ENCODE results near the gene ZNF536. TPM values are rescaled to one million over a fixed set of nuclear protein-coding genes. Genes with fewer than 3 reads are reported as not detected.
"Not testable (repeated sequence)": the region's sequence is repeated elsewhere in the genome, so short reads cannot be mapped to it uniquely, and the experiment has no call there.

ZNF536 gene
- total RNA-seq, 1 donor from 2014 or later: not detected

GRCh38 chr19:30448386-30449077, 76.3 kb downstream of the ZNF536 start:
- DNase-seq: no peak

GRCh38 chr19:30449078-30449590, 77.0 kb downstream of the ZNF536 start:
- no peak for DNase-seq

- DNase-seq: no peak
These were observed 77.5 kb downstream of the ZNF536 start for GRCh38 chr19:30449673-30450072.

DNA sequence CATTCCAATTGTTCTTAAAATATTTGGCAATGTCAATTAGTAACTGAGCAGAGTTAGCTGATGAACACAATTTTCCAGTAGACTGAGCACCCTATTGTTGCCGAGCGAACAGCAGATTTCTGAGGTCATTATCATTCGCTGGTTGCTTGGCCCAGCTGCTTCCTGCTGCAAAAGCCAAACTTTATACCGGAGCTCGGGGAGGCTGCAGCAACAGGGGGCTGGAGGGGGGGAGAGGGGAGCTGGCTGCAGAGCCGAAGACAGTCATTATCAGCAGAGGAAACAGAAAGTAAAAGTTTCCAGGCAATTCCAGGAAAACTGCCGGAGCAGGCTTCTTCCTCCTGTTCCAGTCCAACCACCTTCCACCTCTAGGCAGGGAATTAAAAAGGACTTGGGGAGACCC, 77.9 kb downstream of the ZNF536 start:
- DNase-seq: peak; percentile 10

DNA sequence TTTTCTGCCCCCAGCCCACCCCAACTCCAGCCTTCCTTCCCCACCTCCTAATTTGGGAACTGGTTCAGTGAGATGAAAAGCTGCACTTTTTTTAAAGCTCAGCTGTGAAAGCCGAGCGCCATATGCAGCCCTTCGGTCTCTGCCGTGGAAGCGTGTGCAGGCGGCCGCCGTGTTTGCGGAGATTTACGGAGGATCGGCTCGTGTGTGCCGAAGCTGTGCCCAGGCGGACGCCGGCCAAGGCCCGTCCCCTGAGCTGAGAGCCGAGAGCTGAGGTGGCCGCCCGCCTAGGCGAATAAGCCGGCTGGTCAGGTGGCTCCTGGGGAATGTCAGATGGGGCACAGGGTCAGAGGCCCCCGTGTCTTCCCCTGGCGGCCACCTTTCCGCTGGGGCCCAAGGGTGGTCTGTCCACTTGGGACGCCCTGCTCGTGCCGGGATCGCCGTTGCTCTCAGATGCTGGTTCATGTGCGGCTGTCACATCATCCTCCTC, 78.7 kb downstream of the ZNF536 start:
- no peak for DNase-seq

DNA sequence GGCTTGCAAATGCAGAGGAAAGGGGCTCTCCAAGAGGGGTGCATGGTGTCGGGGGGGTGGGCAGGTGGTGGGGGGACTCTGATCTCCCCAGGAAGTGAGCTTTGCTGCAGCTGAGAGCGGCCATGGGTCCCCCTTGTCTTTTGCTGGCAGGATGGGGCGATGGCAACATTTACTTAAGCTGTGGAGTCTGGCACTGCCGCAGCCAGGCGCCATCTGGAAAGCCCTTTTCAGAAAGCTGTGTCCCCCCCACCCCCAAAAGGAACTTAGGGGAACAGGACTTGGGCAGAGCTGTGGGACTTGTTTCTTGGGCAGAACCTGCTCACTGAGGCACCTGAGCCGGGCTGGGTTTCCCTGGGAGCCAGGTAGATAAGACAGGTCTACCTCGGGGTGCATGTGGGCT, 80.7 kb downstream of the ZNF536 start:
- no peak for DNase-seq

DNA sequence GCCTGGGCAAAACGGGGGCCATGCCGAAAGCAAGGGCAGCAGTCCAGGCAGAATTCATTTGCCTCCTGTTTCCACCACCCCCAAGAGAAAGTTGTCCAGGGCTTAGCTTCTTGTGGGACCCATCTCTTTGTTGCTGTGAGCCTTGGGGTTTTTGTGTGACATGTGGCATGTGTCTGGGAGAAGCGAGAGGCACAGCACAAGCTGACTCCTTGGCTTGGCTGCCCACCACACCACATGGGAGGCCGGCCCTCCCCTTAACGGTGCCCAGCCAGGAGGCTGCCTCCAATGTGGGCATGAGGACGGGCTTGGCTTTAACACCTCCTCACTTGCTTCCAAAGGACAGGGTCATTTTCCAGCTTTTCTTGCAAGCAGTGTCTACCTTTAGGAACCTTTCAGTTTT, 81.6 kb downstream of the ZNF536 start:
- DNase-seq: no peak

DNA sequence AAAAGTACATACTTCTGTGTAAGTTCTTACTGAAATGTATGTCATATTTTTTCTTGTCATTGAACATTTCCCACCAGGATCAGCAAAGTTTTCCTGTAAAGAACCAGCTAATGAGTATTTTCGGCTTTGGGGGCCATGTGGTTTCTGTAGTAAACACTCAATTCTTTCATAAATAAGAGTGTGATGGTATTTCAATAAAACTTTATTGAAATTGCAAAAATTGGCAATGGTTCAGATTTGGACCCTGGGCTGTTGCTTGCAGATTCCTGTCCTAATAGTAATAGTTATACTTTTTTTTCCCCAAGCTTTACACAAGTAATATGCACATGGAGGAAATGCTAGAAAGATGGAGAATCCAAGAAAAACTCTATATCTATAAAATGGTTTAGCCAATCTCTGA, 83.7 kb downstream of the ZNF536 start:
- no peak for DNase-seq

DNA sequence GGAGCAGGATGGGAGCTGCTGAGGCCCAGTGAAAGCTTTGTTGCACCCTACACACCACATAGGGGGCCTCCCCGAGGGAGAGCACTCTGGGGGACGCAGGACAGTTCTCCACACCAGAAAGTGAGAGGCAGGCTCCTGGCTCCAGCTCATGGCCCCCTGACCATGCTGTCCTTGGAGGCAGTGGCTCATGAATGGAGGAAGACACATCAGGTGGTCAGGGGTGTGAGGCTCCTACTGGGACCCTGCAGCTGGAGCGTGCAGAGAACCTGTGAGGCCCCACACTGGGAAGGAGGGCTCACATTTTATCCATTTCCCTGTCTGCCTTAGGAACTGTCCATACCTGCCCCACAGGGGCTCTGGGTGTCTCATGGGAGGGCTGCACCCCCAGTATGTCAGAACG, 85.3 kb downstream of the ZNF536 start:
- no peak for DNase-seq

GRCh38 chr19:30459859-30460258, 87.7 kb downstream of the ZNF536 start:
- DNase-seq: no peak

DNA sequence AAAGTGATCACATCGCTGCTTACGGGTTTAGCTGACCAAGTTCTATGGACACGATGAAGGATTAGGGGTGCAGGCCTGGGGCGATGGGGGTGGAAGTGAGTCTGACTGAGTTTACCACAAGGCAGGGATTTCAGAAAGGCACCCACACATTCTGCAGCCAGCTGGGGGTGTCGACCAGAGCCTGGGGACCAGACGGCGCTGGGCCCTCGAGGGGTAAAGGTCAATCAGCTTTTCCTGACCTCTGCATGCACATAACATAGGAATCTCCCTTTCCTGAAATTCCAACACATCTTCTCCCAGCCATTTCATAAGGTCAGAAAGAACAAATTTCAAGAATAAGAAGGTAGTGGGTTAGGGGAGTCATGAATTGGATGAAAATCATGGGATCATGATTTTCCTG, 92.0 kb downstream of the ZNF536 start:
- no peak for DNase-seq

GRCh38 chr19:30466598-30466997, 94.4 kb downstream of the ZNF536 start:
- DNase-seq: not testable (repeated sequence)

GRCh38 chr19:30467239-30467638, 95.1 kb downstream of the ZNF536 start:
- DNase-seq: no peak

DNA sequence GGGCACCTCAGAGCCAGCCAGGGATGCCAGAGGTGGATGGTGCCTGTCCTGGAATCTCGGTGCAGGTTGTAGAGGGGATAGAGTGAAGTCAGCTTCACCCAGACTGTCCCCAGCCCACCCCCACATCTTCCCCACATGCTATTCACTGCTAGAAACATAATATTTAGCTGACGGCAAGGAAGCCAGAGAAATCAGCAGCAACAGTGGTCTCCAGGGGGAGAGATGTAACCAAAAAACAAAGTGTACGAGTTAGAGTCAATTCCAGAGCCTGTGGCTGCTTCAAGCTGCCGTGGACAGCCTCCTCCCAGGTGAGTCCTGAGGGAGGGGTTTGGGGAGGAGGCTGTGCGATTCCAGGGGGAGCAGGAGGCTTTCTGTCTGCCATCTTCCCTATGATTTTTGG, 97.6 kb downstream of the ZNF536 start:
- DNase-seq: no peak

- no peak for DNase-seq
These were observed 99.3 kb downstream of the ZNF536 start for GRCh38 chr19:30471441-30471840.

DNA sequence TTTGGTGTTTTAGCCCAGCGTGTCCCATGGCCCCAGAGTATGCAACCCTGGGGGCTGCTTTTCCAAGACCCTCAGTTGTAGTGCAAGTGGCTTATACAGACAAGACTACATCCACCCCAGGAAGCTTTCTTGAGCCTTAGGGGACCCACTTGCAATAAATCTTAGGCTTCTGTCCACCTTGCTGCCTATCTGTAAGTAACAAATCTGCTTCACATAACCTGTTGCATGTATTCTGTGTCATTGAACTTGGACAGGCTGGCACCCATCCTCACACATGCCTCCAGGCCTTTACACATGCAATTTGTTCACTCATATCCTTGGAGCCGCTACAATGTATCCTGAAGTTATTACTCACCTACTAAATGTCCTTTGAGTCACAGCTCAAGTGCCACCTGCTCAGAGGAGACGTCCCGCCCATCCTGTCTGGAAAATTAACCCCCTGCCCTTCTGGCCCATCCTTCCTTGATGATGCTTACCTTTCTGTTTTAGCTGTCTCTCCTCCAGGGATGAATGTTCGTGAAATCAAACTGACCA, 101.2 kb downstream of the ZNF536 start:
- DNase-seq: no peak

- DNase-seq: no peak
These were observed 104.8 kb downstream of the ZNF536 start for GRCh38 chr19:30476997-30477396.

DNA sequence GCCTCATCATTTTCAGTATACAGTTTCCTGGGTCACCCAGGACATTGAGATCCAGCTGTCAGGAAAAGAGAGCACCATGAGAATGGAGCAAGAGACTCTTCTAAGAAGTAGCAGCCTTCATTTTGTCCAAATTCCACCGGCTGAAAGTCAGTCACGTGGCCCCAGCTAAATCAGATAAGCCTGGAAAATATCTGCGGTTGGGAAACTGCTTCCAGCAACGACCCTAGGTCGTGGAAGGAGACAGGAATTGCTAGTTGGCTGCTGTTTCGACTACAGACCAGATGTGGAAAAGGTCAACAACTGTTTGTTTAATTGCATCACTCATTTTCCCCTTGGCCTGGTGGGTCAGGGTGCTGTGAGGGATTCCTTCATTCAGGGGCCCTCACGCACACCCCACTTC, 107.0 kb downstream of the ZNF536 start:
- DNase-seq: no peak

DNA sequence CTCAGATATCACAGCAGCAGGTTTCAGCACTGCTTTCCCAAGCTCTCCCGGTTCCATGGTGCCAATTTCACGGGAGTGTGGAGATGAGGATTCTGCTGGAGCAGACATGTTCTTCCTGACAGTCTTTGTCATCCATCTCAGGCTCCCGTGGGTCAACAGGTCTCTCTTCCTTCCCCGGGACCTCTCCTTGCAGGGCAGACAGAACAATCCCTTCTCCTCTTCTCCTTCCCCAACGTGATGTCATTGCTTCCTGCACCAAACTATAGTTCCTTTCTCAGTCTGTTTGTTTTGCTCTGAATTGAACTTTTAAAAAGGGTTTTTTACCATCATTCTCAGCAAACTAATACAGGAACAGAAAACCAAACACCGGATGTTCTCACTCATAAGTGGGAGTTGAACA, 107.9 kb downstream of the ZNF536 start:
- DNase-seq: no peak

DNA sequence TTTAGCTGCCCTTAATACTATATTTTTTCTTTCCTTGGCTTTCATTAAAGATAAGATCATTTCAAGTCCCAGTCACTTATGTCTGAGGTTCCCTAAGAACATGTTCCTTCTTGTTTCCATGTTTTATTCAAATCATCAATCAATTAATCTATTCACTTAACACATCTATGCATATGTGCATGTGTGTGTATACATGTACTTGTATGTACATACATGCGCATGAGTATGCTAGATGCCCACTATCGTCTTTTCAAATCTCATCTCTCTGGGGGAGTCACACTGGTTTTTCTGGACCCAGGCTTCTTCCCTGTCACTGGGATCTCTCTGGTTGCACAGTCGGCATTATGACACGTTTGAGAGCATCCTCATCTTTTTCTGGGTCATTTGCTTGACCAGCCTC, 108.9 kb downstream of the ZNF536 start:
- no peak for DNase-seq

DNA sequence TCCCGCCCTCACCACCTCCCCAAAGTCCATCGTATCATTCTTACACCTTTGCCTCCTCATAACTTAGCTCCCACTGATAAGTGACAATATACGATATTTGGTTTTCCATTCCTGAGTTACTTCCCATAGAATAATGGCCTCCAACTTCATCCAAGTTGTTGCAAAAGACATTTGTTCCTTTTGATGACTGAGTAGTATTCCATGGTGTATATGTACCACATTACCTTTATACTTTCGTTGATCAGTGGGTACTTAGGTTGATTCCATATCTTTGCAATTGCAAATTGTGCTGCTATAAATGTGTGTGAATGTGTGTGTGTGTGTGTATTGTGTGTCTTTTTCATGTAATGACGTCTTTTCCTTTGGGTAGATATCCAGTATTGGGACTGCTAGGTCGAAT, 109.6 kb downstream of the ZNF536 start:
- no peak for DNase-seq

DNA sequence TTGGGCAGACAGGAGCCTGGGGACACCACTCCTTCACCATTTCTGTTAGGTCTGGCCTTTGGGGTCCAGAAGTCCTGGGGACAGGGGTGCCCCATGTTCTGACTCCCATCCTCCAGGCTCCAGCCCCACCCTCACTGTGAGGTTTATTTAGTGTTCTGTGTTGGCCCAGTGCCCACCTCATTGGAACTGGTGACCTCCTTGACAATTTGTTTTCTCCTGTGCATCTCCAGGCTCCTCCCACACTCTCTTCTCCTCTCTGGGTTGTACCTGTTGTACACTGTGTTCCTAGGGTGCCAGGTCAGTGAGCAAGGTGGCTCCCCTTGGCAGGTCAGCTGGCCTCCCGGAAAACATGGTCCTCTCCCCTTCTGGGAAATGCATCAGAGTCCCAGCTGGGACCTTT, 110.8 kb downstream of the ZNF536 start:
- no peak for DNase-seq

DNA sequence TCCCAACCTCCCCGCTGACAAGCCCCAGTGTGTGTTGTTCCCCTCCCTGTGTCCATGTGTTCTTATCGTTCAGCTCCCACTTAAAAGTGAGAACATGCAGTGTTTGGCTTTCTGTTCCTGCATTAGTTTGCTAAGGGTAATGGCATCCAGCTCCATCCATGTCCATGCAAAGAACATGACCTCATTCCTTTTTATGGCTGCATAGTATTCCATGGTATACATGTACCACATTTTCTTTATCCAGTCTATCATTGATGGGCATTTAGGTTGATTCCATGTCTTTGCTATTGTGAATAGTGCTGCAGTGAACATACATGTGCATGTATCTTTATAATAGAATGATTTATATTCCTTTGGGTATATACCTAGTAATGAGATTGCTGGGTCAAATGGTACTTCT, 114.1 kb downstream of the ZNF536 start:
- not testable (repeated sequence) for DNase-seq

DNA sequence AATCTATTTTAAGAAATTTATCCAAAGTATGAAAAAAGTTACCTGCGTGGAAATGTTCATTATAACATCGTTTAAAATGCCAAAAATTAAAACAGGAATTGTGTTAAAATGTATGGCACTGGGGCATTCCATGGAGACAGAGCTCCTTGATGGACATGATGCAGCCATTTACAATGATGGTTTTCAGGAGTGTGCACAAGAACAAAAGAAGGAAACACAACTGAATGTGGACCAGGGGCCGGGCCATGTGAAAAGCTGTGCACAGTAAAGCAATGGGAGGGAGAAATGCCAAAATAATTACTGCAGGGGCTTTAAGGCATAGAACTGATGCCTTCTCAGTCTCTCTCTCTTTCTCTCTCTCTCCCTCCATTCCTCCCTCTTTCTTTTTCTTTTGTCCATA, 115.0 kb downstream of the ZNF536 start:
- no peak for DNase-seq

DNA sequence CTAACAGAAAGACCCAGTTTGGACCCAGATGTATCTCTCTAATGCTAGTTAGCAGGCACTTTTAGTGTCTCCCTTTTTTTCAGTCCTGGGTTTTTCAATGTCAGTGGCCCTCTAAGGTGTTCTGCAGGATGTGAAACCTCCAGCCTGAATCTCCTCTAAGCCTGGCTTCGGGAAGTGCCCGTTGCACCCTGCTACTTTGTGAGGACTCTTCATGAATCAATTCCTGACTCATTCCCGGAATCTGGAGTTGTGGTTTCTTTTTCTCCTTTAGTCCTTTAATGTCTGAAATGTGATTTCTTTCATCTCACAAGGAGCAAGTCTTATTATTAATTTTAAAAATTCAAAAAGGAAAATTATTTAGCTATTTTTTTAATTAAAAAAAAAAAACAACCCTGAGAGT, 116.0 kb downstream of the ZNF536 start:
- DNase-seq: no peak
